ENCODE measurements around the gene TUBB4A. TPM values are rescaled to one million over a fixed set of nuclear protein-coding genes. Genes with fewer than 3 reads are reported as not detected.

Gene TUBB4A
- total and polyA plus RNA-seq, 2 of the 8 experiments (the other 6 are each of a cell fraction or from before 2014, with no cell fraction given) = 16.8 to 30.4 TPM

DNA sequence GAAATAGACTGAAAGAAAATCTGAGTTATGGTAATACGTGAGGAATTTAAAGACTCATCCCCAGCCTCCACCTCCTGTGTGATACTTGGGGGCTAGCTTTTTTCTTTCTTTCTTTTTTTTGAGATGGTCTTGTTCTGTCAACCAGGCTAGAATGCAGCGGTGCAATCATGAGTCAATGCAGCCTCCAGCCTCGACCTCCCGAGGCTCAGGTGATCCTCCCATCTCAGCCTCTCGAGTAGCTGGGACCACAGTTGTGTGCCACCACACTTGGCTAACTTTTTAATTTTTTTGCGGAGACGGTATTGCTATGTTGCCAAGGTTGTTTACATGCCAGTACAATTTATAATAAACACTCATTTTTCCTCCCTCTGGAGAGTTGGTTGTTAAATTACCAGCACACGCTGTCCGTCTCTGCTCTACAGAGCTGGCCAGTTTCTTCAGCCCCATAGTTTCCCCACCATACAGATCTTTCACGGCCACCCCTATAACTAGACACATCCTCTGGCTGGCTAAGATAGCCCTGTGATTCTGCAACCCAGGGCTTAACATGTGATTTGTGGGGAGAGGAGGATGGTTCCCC, 33.5 kb upstream of the TUBB4A start:
- 87% methylated on average over 10 of the region's 10 CpGs; no CpG with 5 or more reads in 1 of the 2 experiments for WGBS, 2 experiments (ENCODE audit: extremely low coverage in 1 of 2, insufficient coverage in 1 of 2, insufficient read length in 1 of 2, insufficient replicate concordance in 2 of 2, low coverage in 1 of 2, low lambda C conversion rate in 2 of 2, missing lambda C conversion rate in 1 of 2)
- Histone ChIP-seq H2AFZ (ENCODE audit: low read length) (no peak overlapping the region), H3K27ac (ENCODE audit: low read depth, low read length) (no peak overlapping the region), H4K91ac (replicated peaks; ENCODE audit: insufficient read length, low read length) (no peak overlapping the region), H3K4me3 (ENCODE audit: extremely low read depth in 1 of 4, insufficient read depth in 2 of 4, low read depth in 3 of 4, low read length in 4 of 4) (no peak overlapping the region), H3K4ac (replicated peaks; ENCODE audit: insufficient read length, low read depth, low read length) (no peak overlapping the region), H3K4me1 (replicated peaks in 1 of 4; ENCODE audit: control insufficient read depth in 3 of 4, insufficient read depth in 4 of 4, low read length in 3 of 4) (peaks cover 5 to 21% (median 13%) of the 10 kb centered on the region in 4 experiments), H3K79me2 (ENCODE audit: control insufficient read depth in 1 of 2, insufficient read depth in 2 of 2, low read length in 2 of 2) (no peaks in the 10 kb centered on the region), H4K5ac (ENCODE audit: insufficient read length, low read depth, low read length) (no peak overlapping the region), H3K9ac (replicated peaks in 1 of 4; ENCODE audit: extremely low read depth in 1 of 4, low read depth in 3 of 4, low read length in 3 of 4) (no peak overlapping the region), H4K20me1 (replicated peaks in 1 of 2; ENCODE audit: control insufficient read depth in 1 of 2, insufficient read depth in 2 of 2, low read length in 2 of 2) (peaks cover 0 to 4% of the 10 kb centered on the region in 2 experiments), H3K56ac (replicated peaks; ENCODE audit: insufficient read length, low read depth, low read length) (no peak overlapping the region), H4K8ac (ENCODE audit: extremely low read depth, insufficient read depth, low read length) (no peak overlapping the region), H3K36me3 (ENCODE audit: control insufficient read depth in 2 of 4, insufficient read depth in 4 of 4, low read length in 3 of 4) (no peaks in the 10 kb centered on the region; a peak in 1 of 8 replicates), H3K27me3 (replicated peaks in 1 of 4; ENCODE audit: control insufficient read depth in 3 of 4, extremely low read depth in 1 of 4, insufficient read depth in 3 of 4, low read length in 3 of 4) (peaks cover 17 to 35% (median 30%) of the 10 kb centered on the region in 4 experiments), H2BK20ac (ENCODE audit: low read length) (no peak overlapping the region), H3K14ac (ENCODE audit: insufficient read length) (no peak overlapping the region), H3K18ac (ENCODE audit: extremely low read depth, low read length) (no peak overlapping the region), H2BK15ac (ENCODE audit: low read length) (no peak overlapping the region), H3K23me2 (ENCODE audit: low read depth, low read length) (peaks cover 17% of the 10 kb centered on the region; the same call in 1 of the 2 replicates), H3K79me1 (ENCODE audit: low read depth, low read length) (peaks cover 4% of the 10 kb centered on the region), H2AK5ac (ENCODE audit: low read depth, low read length) (no peak overlapping the region), H2BK12ac (ENCODE audit: low read depth, low read length) (no peak overlapping the region), H3K23ac (ENCODE audit: insufficient read length) (no peak overlapping the region), H2BK5ac (ENCODE audit: low read depth, low read length) (no peak overlapping the region), H3K9me3 (ENCODE audit: insufficient read depth in 2 of 2, low read depth in 1 of 2, low read length in 1 of 2) (peaks cover 4 to 9% of the 10 kb centered on the region in 2 experiments; a peak in 2 of 4 replicates), H2BK120ac (replicated peaks; ENCODE audit: low read depth, low read length) (no peak overlapping the region), H3K4me2 (ENCODE audit: insufficient read depth in 1 of 2, low read depth in 2 of 2, low read length in 2 of 2) (no peak overlapping the region)
- ChIA-PET CTCF (ENCODE audit: partially characterized antibody) (interaction anchor here (0.6 to 1.9 kb wide), 4 partner anchors 16 to 327 kb away, joined by 4 to 7 read pairs (median 5); no protein-coding TSS in a partner anchor), POLR2A (ENCODE audit: partially characterized antibody) (interaction anchor here (0.6 to 6.7 kb wide), 5 partner anchors 12 to 432 kb away, joined by 3 to 72 read pairs (median 3); no protein-coding TSS in a partner anchor)
- no peak for DNase-seq (ENCODE audit: low read depth in 1 of 2, low spot score in 2 of 2)
- no peak for FAIRE-seq
- TF ChIP-seq, protein P1, sequence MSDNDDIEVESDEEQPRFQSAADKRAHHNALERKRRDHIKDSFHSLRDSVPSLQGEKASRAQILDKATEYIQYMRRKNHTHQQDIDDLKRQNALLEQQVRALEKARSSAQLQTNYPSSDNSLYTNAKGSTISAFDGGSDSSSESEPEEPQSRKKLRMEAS (IDR thresholded peaks at IDR 0.05) = no peak
- TF ChIP-seq POLR2AphosphoS5 (IDR thresholded peaks at IDR 0.05; ENCODE audit: low read depth, low read length) (no peak), POLR2A (IDR thresholded peaks at IDR 0.05; ENCODE audit: control extremely low read depth in 1 of 2, low read depth in 2 of 2, low read length in 2 of 2) (no peak), BACH1 (IDR thresholded peaks at IDR 0.05; ENCODE audit: low read length) (no peak), GTF2F1 (IDR thresholded peaks at IDR 0.05; ENCODE audit: borderline replicate concordance, low read depth, low read length) (no peak), EP300 (IDR thresholded peaks at IDR 0.05; ENCODE audit: borderline replicate concordance in 1 of 2, low read depth in 2 of 2, low read length in 2 of 2) (no peak), KDM5A (IDR thresholded peaks at IDR 0.05; ENCODE audit: low read length) (no peak), CHD2 (IDR thresholded peaks at IDR 0.05; ENCODE audit: low read length) (no peak), EGR1 (IDR thresholded peaks at IDR 0.05; ENCODE audit: borderline replicate concordance, low read depth, low read length) (no peak), MAFK (IDR thresholded peaks at IDR 0.05; ENCODE audit: low read depth, low read length) (no peak)
- TF ChIP-seq, protein P2, sequence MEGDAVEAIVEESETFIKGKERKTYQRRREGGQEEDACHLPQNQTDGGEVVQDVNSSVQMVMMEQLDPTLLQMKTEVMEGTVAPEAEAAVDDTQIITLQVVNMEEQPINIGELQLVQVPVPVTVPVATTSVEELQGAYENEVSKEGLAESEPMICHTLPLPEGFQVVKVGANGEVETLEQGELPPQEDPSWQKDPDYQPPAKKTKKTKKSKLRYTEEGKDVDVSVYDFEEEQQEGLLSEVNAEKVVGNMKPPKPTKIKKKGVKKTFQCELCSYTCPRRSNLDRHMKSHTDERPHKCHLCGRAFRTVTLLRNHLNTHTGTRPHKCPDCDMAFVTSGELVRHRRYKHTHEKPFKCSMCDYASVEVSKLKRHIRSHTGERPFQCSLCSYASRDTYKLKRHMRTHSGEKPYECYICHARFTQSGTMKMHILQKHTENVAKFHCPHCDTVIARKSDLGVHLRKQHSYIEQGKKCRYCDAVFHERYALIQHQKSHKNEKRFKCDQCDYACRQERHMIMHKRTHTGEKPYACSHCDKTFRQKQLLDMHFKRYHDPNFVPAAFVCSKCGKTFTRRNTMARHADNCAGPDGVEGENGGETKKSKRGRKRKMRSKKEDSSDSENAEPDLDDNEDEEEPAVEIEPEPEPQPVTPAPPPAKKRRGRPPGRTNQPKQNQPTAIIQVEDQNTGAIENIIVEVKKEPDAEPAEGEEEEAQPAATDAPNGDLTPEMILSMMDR (IDR thresholded peaks at IDR 0.05; ENCODE audit: control extremely low read depth in 1 of 3, insufficient read depth in 1 of 3, low read depth in 1 of 3, low read length in 3 of 3) = no peak

Data from H1 (cell line).